Adrenal gland (tissue), 12 donors: ENCODE results near the gene HNRNPC. TPM values are rescaled to one million over a fixed set of nuclear protein-coding genes. Genes with fewer than 3 reads are reported as not detected.

ENCODE experiments used
- DNase-seq, 7 donors: peaks; one replicate each; pipeline ENCODE4 v3.0.0-alpha.2; 2019 to 2020
- H3K27ac ChIP-seq, 5 donors: fragments of 200-600 bp; sonication (generic) in 4 of 5; 1 replicate in 3 of 5; 2 replicates in 2 of 5; pipeline versions ENCODE4 v1.5.1 to v1.8.0; 2016 to 2020; ENCODE audit warnings: mild to moderate bottlenecking in 1 of 5
- H3K27me3 ChIP-seq: fragments of 200-600 bp; 2 replicates; pipeline ENCODE4 v1.8.0; 2021
- H3K36me3 ChIP-seq, 2 donors: fragments of 200-600 bp; replicated peaks in 1 of 2; 1 replicate in 1 of 2; 2 replicates in 1 of 2; pipeline versions ENCODE4 v1.5.1 to v1.8.0; 2018 to 2022
- H3K4me1 ChIP-seq, 2 donors: fragments of 200-600 bp; replicated peaks in 1 of 2; 1 replicate in 1 of 2; 2 replicates in 1 of 2; pipeline versions ENCODE4 v1.5.1 to v1.8.0; 2018 to 2021
- H3K4me3 ChIP-seq, 4 donors: fragments of 200-600 bp; sonication (generic) in 3 of 4; one replicate each; pipeline ENCODE4 v1.5.1; 2016 to 2018
- H3K9me3 ChIP-seq, 3 donors: fragments of 200-600 bp; sonication (generic) in 1 of 3; replicated peaks in 1 of 3; 1 replicate in 2 of 3; 2 replicates in 1 of 3; pipeline versions ENCODE4 v1.5.1 to v1.8.0; 2016 to 2021
- CTCF ChIP-seq, 6 experiments: fragments of 450-650 bp in 4 of 6; fragments of 200-600 bp in 2 of 6; sonication (generic) in 1 of 6; IDR thresholded peaks; 1 replicate in 5 of 6; 2 replicates in 1 of 6; pipeline versions ENCODE4 v1.5.1 to v1.8.0; 2016 to 2021; ENCODE audit warnings: antibody characterized with exemption in 6 of 6, mild to moderate bottlenecking in 2 of 6, moderate library complexity in 1 of 6
- POLR2A ChIP-seq, 2 donors: fragments of 450-650 bp; IDR thresholded peaks; one replicate each; pipeline ENCODE4 v1.6.1; 2017; ENCODE audit warnings: antibody characterized with exemption in 2 of 2, mild to moderate bottlenecking in 2 of 2, moderate library complexity in 1 of 2
- WGBS, 4 donors: extraction: QIAGEN DNeasy Blood & Tissue Kit in 2 of 4; methylation state at CpG; one replicate each; pipeline versions ENCODE4 v1.1.5 to v1.1.7; 2013 to 2017; 5-methylcytosine and 5-hydroxymethylcytosine counted together
- intact Hi-C, 2 donors: fragments of 100-400 bp; cut with DNase I; formaldehyde crosslinking; loops; one replicate each; pipeline versions ENCODE4 v1.14.1 to v1.15.0; 2022 to 2023
- polyA plus RNA-seq, 3 donors: library from polyadenylated mRNA; stranded (reverse); fragments of 200-250 nt in 2 of 3; fragments of 350-450 nt in 1 of 3; fragmentation: Illumina TruSeq in 1 of 3; extraction: RNeasy Lipid Tissue Mini Kit (QIAGEN cat#74804) in 1 of 3; gene quantifications; one replicate each; pipeline ENCODE4 v1.2.3, GENCODE V29; 2013 to 2014
- total RNA-seq, 9 donors: library from RNA; depleted of rRNA in 4 of 9; stranded (reverse); fragments of >200 nt in 4 of 9; fragments of 120-200 nt in 1 of 9; fragmentation: NEBNext Ultra II Directional in 1 of 9; extraction: Animal tissue kit (Norgen Biotek cat#: 25700) in 1 of 9; gene quantifications; one replicate each; pipeline versions ENCODE4 v1.1.0 to v1.2.4, GENCODE V29; 2013 to 2023
- donor health status: healthy with polysubstance abuse.
- donor health status: Bipolar disorder and iron deficiency.
- donor health status: DM: yes; HTN: yes; CAD: no.
- donor health status: DM: no; HTN: no; CAD: no.
- donor health status: DM: no; HTN: no; CAD: no.
- donor health status: DM: yes; HTN: yes; CAD: no.

HNRNPC gene
- total and polyA plus RNA-seq, 12 donors, result 399 to 905 (median 531) TPM

- no peaks in the 10 kb centered on the region for H3K4me1 ChIP-seq
- WGBS, 4 donors, result 82 to 91% (median 89%) methylated on average over 4 of the region's 4 CpGs
Observed at GRCh38 chr14:21205026-21205677, 64.1 kb downstream of the HNRNPC start.

DNA sequence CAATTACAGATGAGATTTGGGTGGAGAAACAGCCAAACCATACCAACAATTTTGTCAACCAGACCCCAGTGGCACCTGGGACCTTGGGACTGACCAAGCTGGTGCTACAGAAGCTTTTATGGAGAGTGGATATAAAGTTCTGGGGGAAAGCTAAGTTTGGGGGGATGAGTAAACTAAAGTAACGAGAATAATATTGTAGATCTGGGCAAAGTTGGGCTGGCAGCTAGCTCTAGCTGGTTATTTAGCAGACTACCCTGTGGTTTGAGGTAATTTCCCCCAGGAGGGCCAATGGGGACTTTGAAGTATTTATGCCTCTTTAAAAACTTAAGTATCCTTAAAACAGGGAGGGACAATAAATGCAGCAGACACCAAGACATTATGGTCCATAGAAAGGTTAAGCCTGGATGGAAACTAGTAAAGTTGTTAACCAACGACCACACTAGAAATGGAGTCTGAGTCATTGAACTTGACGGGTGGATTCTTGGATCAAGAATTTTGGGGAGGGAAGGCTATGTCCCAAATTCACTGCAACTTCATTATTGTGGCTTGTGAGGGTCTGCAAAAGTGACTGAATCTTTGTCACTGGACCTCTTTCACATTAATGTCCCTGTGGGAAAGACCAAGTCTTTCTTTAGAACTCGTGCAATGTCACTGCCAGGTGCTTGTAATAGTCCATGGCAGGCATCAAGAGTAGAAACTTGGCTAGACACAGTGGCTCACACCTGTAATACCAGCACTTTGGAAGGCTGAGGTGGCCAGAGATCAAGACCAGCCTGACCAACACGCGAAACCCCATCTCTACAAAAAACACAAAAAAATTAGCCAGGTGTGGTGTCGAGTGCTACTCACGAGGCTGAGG is 64.8 kb downstream of the HNRNPC start:
- Histone ChIP-seq H3K36me3 (peaks cover 0 to 45% of the 10 kb centered on the region in 2 donors), H3K27me3 (no peaks in the 10 kb centered on the region), H3K27ac (no peak overlapping the region), H3K9me3 (no peaks in the 10 kb centered on the region), H3K4me3 (no peak overlapping the region), H3K4me1 (no peaks in the 10 kb centered on the region)
- no peak for TF ChIP-seq CTCF (IDR thresholded peaks at IDR 0.05)
- no peak for TF ChIP-seq POLR2A (IDR thresholded peaks at IDR 0.05)
- intact Hi-C loops, result no loop called here
- no peak for DNase-seq
- 89 to 94% (median 94%) methylated on average over 8 of the region's 8 CpGs for WGBS, 4 donors

More at GRCh38 chr14:21205026-21205677, 64.1 kb downstream of the HNRNPC start:
- DNase-seq, result no peak
- H3K27ac ChIP-seq, result no peak overlapping the region
- no peaks in the 10 kb centered on the region for H3K9me3 ChIP-seq
- peaks cover 0 to 52% of the 10 kb centered on the region in 2 donors for H3K36me3 ChIP-seq
- H3K4me3 ChIP-seq, result no peak overlapping the region
- TF ChIP-seq POLR2A (IDR thresholded peaks at IDR 0.05) (no peak), CTCF (IDR thresholded peaks at IDR 0.05) (no peak)
- intact Hi-C loops, result no loop called here
- H3K27me3 ChIP-seq, result no peaks in the 10 kb centered on the region

DNA sequence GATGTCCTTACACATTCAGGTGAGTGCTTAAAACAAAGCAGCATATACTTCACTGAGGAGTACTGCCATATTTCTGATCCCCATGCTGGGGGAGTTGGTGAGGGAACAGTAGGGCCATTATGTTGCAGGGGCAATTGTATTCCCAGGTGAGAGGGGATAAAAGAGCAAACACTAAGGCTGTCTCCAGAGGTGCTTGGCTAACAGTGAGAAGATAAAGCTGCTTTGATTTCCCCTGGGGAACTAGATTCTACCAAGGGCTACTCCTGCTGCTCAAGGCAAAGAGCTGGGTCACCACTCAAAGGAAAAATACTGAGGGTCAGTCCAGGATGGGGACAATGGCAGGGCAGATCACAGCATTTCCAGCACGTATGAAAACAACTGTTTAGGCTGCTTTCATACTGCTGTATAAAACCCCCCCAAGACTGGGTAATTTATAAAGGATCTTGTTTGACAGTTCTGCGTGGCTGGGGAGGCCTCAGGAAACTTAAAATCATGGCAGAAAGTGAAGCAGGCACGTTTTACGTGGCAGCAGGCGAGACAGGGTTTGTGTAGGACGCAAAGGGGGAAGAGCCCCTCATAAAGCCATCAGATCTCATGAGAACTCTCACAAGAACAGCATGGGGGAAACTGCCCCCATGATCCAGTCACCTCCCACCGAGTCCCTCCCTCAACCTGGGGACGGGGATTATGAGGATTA is 65.6 kb downstream of the HNRNPC start:
- 76 to 86% (median 81%) methylated on average over 8 of the region's 8 CpGs for WGBS, 4 donors
- DNase-seq, result no peak
- peaks cover 0 to 37% of the 10 kb centered on the region in 2 donors for H3K36me3 ChIP-seq
- TF ChIP-seq POLR2A (IDR thresholded peaks at IDR 0.05) (no peak), CTCF (IDR thresholded peaks at IDR 0.05) (no peak)
- no peaks in the 10 kb centered on the region for H3K9me3 ChIP-seq
- H3K4me1 ChIP-seq, result no peaks in the 10 kb centered on the region
- H3K4me3 ChIP-seq, result no peak overlapping the region
- intact Hi-C loops, result no loop called here
- H3K27me3 ChIP-seq, result no peaks in the 10 kb centered on the region
- no peak overlapping the region for H3K27ac ChIP-seq
